SK-N-SH (cell line): ENCODE results near the gene TRNT1. TPM values are rescaled to one million over a fixed set of nuclear protein-coding genes. Genes with fewer than 3 reads are reported as not detected.

Source experiments
- CTCF ChIA-PET: fragments of 300-600, 350-600 bp; formaldehyde crosslinking; extraction: SDS; loops from one replicate; lab custom pipeline; 2021; lab: Yijun Ruan, JAX
- POLR2A ChIA-PET: fragments of 350-600 bp; sonication (Branson Sonifier 250); formaldehyde crosslinking; extraction: SDS; loops from one replicate; lab custom pipeline; 2020; ENCODE audit warnings: antibody characterized with exemption, inconsistent platforms; lab: Yijun Ruan, JAX
- DNase-seq: peaks from one replicate; pipeline ENCODE4 v3.0.0; 2012
- H2AFZ ChIP-seq: fragments of 200-600 bp; sonication (generic); 2 replicates; pipeline ENCODE4 v1.8.1; 2016; ENCODE audit warnings: antibody characterized with exemption, mild to moderate bottlenecking, low read depth
- H3F3A ChIP-seq: fragments of 200-600 bp; sonication (generic); replicated peaks from 2 replicates; pipeline ENCODE3; 2016; ENCODE audit warnings: antibody characterized with exemption, mild to moderate bottlenecking; ENCODE audit not compliant: insufficient read depth
- H3K27ac ChIP-seq, 2 experiments: fragments of 200-500 bp in 1 of 2; fragments of 200-600 bp in 1 of 2; sonication (Bioruptor generic) in 1 of 2; sonication (generic), shearing (Covaris generic) in 1 of 2; 2 replicates each; pipeline versions ENCODE4 v1.5.1 to v1.6.1; 2014 to 2016; ENCODE audit warnings: low read depth in 2 of 2, inconsistent platforms in 1 of 2, low read length in 1 of 2, mild to moderate bottlenecking in 1 of 2, mixed read lengths in 1 of 2
- H3K27me3 ChIP-seq: fragments of 200-600 bp; sonication (generic), shearing (Covaris generic); 2 replicates; pipeline ENCODE4 v1.6.1; 2016; ENCODE audit warnings: mixed run types; ENCODE audit not compliant: insufficient read depth
- H3K36me3 ChIP-seq, 2 experiments: fragments of 200-500 bp in 1 of 2; fragments of 200-600 bp in 1 of 2; sonication (Bioruptor generic) in 1 of 2; sonication (generic) in 1 of 2; replicated peaks in 1 of 2; 2 replicates each; pipeline versions ENCODE3 to v1.5.1; 2014 to 2016; ENCODE audit warnings: low read length in 1 of 2, mild to moderate bottlenecking in 1 of 2; ENCODE audit not compliant: insufficient read depth in 2 of 2, control insufficient read depth in 1 of 2
- H3K4me1 ChIP-seq, 2 experiments: fragments of 200-500 bp in 1 of 2; fragments of 200-600 bp in 1 of 2; sonication (Bioruptor generic) in 1 of 2; sonication (generic), shearing (Covaris generic) in 1 of 2; 2 replicates each; pipeline versions ENCODE4 v1.5.1 to v1.6.1; 2014 to 2016; ENCODE audit warnings: low read depth in 1 of 2, low read length in 1 of 2, mixed run types in 1 of 2; ENCODE audit not compliant: insufficient read depth in 2 of 2, control insufficient read depth in 1 of 2
- H3K4me2 ChIP-seq: fragments of 200-600 bp; sonication (generic), shearing (Covaris generic); 2 replicates; pipeline ENCODE4 v1.6.1; 2017; ENCODE audit warnings: mixed run types
- H3K4me3 ChIP-seq, 2 experiments: fragments of 200-500 bp in 1 of 2; fragments of 200-600 bp in 1 of 2; sonication (Bioruptor generic) in 1 of 2; sonication (generic), shearing (Covaris generic) in 1 of 2; 2 replicates each; pipeline versions ENCODE4 v1.5.1 to v1.8.1; 2014 to 2016; ENCODE audit warnings: low read depth in 2 of 2, inconsistent platforms in 1 of 2, low read length in 1 of 2, mild to moderate bottlenecking in 1 of 2, mixed read lengths in 1 of 2, moderate library complexity in 1 of 2
- H3K79me2 ChIP-seq: fragments of 200-600 bp; sonication (generic); 2 replicates; pipeline ENCODE4 v1.8.1; 2017; ENCODE audit warnings: mild to moderate bottlenecking; ENCODE audit not compliant: insufficient read depth
- H3K9ac ChIP-seq: fragments of 200-600 bp; sonication (generic); 2 replicates; pipeline ENCODE4 v1.6.1; 2017; ENCODE audit warnings: mixed run types
- H3K9me2 ChIP-seq: fragments of 200-600 bp; sonication (generic); 2 replicates; pipeline ENCODE4 v1.6.1; 2017; ENCODE audit warnings: mixed run types
- H3K9me3 ChIP-seq: fragments of 200-600 bp; sonication (generic); 2 replicates; pipeline ENCODE4 v1.6.1; 2017; ENCODE audit warnings: mixed run types, mild to moderate bottlenecking, moderate library complexity
- H4K20me1 ChIP-seq: fragments of 200-600 bp; sonication (generic); 2 replicates; pipeline ENCODE4 v1.6.1; 2017; ENCODE audit warnings: mild to moderate bottlenecking, mixed run types; ENCODE audit not compliant: insufficient read depth
- CHD2 ChIP-seq: fragments of 150-350 bp; IDR thresholded peaks from 2 replicates; pipeline ENCODE4 v1.6.1; 2018; ENCODE audit warnings: low read length; ENCODE audit not compliant: partially characterized antibody
- EP300 ChIP-seq, 2 experiments: IDR thresholded peaks; 2 replicates each; pipeline versions ENCODE4 v1.4.0 to v1.6.1; 2012; ENCODE audit warnings: borderline replicate concordance in 1 of 2, low read depth in 1 of 2, low read length in 1 of 2
- FOSL2 ChIP-seq: IDR thresholded peaks from 2 replicates; pipeline ENCODE4 v1.4.0; 2012; ENCODE audit warnings: low read depth, mild to moderate bottlenecking, moderate library complexity, borderline replicate concordance
- FOXJ3 ChIP-seq: sonication (generic); formaldehyde crosslinking; IDR thresholded peaks from 2 replicates; pipeline ENCODE4 v1.5.1; 2020; ENCODE audit warnings: mild to moderate bottlenecking, missing genetic modification reagents
- FOXM1 ChIP-seq: IDR thresholded peaks from 2 replicates; pipeline ENCODE4 v1.4.0; 2012; ENCODE audit warnings: low read depth, mild to moderate bottlenecking
- MEF2A ChIP-seq: IDR thresholded peaks from 2 replicates; pipeline ENCODE4 v1.4.0; 2012; ENCODE audit warnings: low read depth, borderline replicate concordance
- NFIC ChIP-seq: IDR thresholded peaks from 2 replicates; pipeline ENCODE4 v1.4.0; 2012; ENCODE audit warnings: borderline replicate concordance
- NRF1 ChIP-seq: IDR thresholded peaks from 2 replicates; pipeline ENCODE4 v1.6.1; 2012; ENCODE audit warnings: low read depth, mild to moderate bottlenecking, low read length
- RAD21 ChIP-seq: IDR thresholded peaks from 2 replicates; pipeline ENCODE4 v1.6.1; 2012; ENCODE audit warnings: mild to moderate bottlenecking, low read length
- TAF1 ChIP-seq: IDR thresholded peaks from 2 replicates; pipeline ENCODE4 v1.6.1; 2012; ENCODE audit warnings: low read depth, mild to moderate bottlenecking, low read length, moderate library complexity, borderline replicate concordance
- TCF12 ChIP-seq: IDR thresholded peaks from 2 replicates; pipeline ENCODE4 v1.4.0; 2012
- TEAD4 ChIP-seq: IDR thresholded peaks from 2 replicates; pipeline ENCODE4 v1.4.0; 2012; ENCODE audit warnings: mild to moderate bottlenecking, borderline replicate concordance; ENCODE audit not compliant: insufficient read depth
- YY1 ChIP-seq: IDR thresholded peaks from 2 replicates; pipeline ENCODE4 v1.4.0; 2012; ENCODE audit warnings: low read depth, mild to moderate bottlenecking
- WGBS: methylation state at CpG from one replicate; pipeline ENCODE4 v1.1.6; 2017; ENCODE audit warnings: low lambda C conversion rate; 5-methylcytosine and 5-hydroxymethylcytosine counted together
- polyA plus RNA-seq, 3 experiments: library from polyadenylated mRNA; depleted of rRNA; stranded (reverse); fragments of >200 nt; gene quantifications; 2 replicates each; pipeline ENCODE4 v1.2.3, GENCODE V29; 2012
- TF ChIP-seq, protein P1 (sequence below): IDR thresholded peaks from 2 replicates; pipeline ENCODE4 v1.6.1; 2012; ENCODE audit warnings: mild to moderate bottlenecking, low read depth, low read length, moderate library complexity
- TF ChIP-seq, protein P2 (sequence below): IDR thresholded peaks from 2 replicates; pipeline ENCODE4; 2012
- TF ChIP-seq, protein P3 (sequence below): fragments of 150-350 bp; IDR thresholded peaks from 2 replicates; pipeline ENCODE4 v1.6.1; 2017; ENCODE audit warnings: antibody characterized with exemption, low read length, low read depth, borderline replicate concordance
- TF ChIP-seq, protein P4 (sequence below): fragments of 200-600 bp; sonication (generic); IDR thresholded peaks from 2 replicates; pipeline ENCODE4 v1.6.1; 2017; ENCODE audit warnings: antibody characterized with exemption, mild to moderate bottlenecking, moderate library complexity
- TF ChIP-seq, protein P5 (sequence below): IDR thresholded peaks from 2 replicates; pipeline ENCODE4 v1.4.0; 2012; ENCODE audit warnings: low read depth, borderline replicate concordance

TRNT1 gene
- polyA plus RNA-seq, 1 of the 3 experiments (the other 2 are of a cell fraction) = 7.4 TPM

DNA sequence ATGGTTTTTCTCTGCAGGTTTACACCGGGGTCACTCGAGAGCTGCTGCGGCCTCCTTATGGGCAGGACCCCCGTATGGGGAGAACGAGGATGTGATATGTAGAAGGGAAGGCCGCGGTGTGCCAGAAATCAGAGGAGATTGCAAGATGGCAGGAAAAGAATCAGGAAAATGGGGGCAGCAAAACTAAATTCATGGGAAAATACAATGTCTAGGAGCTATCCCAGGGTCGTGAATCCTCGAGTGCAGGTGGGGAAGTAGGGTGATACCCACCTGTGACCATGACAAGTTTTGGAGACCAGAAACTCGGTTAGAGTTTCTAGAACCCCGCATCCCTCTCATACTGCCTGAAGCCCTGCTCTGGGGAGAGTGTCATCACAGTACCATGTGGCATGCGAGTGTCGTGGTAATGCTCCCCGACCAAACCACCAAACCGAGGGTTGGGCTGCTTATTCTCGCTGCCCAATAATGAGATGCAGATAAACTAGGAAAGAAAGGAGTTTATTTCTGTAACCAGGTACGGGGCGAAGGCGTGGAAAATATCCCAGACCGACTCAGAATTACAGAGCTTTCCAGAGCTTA is 781 bp downstream of the TRNT1 start:
- TF ChIP-seq, protein P1, sequence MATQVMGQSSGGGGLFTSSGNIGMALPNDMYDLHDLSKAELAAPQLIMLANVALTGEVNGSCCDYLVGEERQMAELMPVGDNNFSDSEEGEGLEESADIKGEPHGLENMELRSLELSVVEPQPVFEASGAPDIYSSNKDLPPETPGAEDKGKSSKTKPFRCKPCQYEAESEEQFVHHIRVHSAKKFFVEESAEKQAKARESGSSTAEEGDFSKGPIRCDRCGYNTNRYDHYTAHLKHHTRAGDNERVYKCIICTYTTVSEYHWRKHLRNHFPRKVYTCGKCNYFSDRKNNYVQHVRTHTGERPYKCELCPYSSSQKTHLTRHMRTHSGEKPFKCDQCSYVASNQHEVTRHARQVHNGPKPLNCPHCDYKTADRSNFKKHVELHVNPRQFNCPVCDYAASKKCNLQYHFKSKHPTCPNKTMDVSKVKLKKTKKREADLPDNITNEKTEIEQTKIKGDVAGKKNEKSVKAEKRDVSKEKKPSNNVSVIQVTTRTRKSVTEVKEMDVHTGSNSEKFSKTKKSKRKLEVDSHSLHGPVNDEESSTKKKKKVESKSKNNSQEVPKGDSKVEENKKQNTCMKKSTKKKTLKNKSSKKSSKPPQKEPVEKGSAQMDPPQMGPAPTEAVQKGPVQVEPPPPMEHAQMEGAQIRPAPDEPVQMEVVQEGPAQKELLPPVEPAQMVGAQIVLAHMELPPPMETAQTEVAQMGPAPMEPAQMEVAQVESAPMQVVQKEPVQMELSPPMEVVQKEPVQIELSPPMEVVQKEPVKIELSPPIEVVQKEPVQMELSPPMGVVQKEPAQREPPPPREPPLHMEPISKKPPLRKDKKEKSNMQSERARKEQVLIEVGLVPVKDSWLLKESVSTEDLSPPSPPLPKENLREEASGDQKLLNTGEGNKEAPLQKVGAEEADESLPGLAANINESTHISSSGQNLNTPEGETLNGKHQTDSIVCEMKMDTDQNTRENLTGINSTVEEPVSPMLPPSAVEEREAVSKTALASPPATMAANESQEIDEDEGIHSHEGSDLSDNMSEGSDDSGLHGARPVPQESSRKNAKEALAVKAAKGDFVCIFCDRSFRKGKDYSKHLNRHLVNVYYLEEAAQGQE = no peak
- TF ChIP-seq NRF1 (no peak), TCF12 (no peak), FOSL2 (no peak), RAD21 (no peak)
- TF ChIP-seq, protein P2, sequence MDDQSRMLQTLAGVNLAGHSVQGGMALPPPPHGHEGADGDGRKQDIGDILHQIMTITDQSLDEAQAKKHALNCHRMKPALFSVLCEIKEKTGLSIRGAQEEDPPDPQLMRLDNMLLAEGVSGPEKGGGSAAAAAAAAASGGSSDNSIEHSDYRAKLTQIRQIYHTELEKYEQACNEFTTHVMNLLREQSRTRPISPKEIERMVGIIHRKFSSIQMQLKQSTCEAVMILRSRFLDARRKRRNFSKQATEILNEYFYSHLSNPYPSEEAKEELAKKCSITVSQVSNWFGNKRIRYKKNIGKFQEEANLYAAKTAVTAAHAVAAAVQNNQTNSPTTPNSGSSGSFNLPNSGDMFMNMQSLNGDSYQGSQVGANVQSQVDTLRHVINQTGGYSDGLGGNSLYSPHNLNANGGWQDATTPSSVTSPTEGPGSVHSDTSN = no peak
- TF ChIP-seq, protein P3, sequence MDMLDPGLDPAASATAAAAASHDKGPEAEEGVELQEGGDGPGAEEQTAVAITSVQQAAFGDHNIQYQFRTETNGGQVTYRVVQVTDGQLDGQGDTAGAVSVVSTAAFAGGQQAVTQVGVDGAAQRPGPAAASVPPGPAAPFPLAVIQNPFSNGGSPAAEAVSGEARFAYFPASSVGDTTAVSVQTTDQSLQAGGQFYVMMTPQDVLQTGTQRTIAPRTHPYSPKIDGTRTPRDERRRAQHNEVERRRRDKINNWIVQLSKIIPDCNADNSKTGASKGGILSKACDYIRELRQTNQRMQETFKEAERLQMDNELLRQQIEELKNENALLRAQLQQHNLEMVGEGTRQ = no peak
- TF ChIP-seq, all 33 proteins: peak for 0
- Histone ChIP-seq H2AFZ (peak overlapping the region; percentile 54; the same call in 1 of the 2 replicates), H3F3A (peaks cover 4% of the 10 kb centered on the region), H3K9me2 (no peaks in the 10 kb centered on the region), H3K27ac (peak overlapping the region; percentile 85 to 90), H3K9me3 (no peaks in the 10 kb centered on the region), H3K79me2 (peaks cover 45% of the 10 kb centered on the region), H3K4me3 (peak overlapping the region; percentile 92), H3K4me1 (peaks cover 0 to 8% of the 10 kb centered on the region in 2 experiments; a peak in 2 of 4 replicates), H3K4me2 (peak overlapping the region; percentile 90), H3K27me3 (no peaks in the 10 kb centered on the region), H3K36me3 (peaks cover 19 to 27% of the 10 kb centered on the region in 2 experiments), H4K20me1 (no peaks in the 10 kb centered on the region), H3K9ac (peak overlapping the region; percentile 97)
- ChIA-PET POLR2A (no interaction called here), CTCF (no interaction called here)
- 18% methylated on average over 20 of the region's 20 CpGs for WGBS
- peak; percentile 41 for DNase-seq

DNA sequence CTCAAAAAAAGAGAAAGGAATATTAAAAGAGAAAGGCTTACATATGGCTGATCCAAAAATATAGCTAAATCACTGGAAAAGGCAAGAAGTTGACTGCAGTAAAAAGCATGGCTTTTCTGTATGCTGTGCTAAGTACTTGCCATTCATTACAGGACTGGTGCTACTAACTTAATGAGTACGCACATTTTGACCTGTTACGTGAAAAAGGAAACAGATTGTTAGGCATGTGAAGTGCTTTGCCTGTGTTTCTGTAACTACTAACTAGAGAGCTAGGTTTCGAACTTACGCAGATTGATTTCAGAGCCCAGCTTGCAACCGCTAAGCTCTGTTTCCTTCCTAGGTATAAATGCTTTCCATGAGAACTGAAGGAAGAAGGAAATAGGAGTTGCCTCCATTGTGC is 2.8 kb downstream of the TRNT1 start:
- 76% methylated on average over 5 of the region's 5 CpGs for WGBS
- no peaks in the 10 kb centered on the region for H3K27me3 ChIP-seq
- CTCF ChIA-PET = interaction anchor here (0.7 kb wide), 1 partner anchor 48 kb away, joined by 3 read pairs; no protein-coding TSS in a partner anchor
- no peaks in the 10 kb centered on the region for H3K9me3 ChIP-seq
- H4K20me1 ChIP-seq = 0 out of 2 replicates have a peak, but pooled peaks cover 3% of the 10 kb centered on the region
- no peak overlapping the region for H3K9ac ChIP-seq
- DNase-seq = no peak
- H3K4me2 ChIP-seq = no peak overlapping the region
- POLR2A ChIA-PET = no interaction called here
- peaks cover 4% of the 10 kb centered on the region for H3F3A ChIP-seq
- H3K36me3 ChIP-seq = peaks cover 29 to 44% of the 10 kb centered on the region in 2 experiments
- H3K79me2 ChIP-seq = peaks cover 64% of the 10 kb centered on the region
- no peaks in the 10 kb centered on the region for H3K9me2 ChIP-seq
- H3K4me1 ChIP-seq = peaks cover 0 to 8% of the 10 kb centered on the region in 2 experiments; a peak in 2 of 4 replicates
- H2AFZ ChIP-seq = no peak overlapping the region
- H3K27ac ChIP-seq = no peak overlapping the region
- H3K4me3 ChIP-seq = no peak overlapping the region
- TF ChIP-seq EP300 (IDR thresholded peaks at IDR 0.05; ENCODE audit: borderline replicate concordance in 1 of 2, low read depth in 1 of 2, low read length in 1 of 2) (no peak), TEAD4 (no peak), NFIC (no peak), TAF1 (no peak), FOXM1 (no peak), YY1 (no peak), FOXJ3 (no peak), CHD2 (no peak), MEF2A (no peak), RAD21 (no peak)
- TF ChIP-seq, protein P4, sequence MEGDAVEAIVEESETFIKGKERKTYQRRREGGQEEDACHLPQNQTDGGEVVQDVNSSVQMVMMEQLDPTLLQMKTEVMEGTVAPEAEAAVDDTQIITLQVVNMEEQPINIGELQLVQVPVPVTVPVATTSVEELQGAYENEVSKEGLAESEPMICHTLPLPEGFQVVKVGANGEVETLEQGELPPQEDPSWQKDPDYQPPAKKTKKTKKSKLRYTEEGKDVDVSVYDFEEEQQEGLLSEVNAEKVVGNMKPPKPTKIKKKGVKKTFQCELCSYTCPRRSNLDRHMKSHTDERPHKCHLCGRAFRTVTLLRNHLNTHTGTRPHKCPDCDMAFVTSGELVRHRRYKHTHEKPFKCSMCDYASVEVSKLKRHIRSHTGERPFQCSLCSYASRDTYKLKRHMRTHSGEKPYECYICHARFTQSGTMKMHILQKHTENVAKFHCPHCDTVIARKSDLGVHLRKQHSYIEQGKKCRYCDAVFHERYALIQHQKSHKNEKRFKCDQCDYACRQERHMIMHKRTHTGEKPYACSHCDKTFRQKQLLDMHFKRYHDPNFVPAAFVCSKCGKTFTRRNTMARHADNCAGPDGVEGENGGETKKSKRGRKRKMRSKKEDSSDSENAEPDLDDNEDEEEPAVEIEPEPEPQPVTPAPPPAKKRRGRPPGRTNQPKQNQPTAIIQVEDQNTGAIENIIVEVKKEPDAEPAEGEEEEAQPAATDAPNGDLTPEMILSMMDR = no peak
- TF ChIP-seq, protein P5, sequence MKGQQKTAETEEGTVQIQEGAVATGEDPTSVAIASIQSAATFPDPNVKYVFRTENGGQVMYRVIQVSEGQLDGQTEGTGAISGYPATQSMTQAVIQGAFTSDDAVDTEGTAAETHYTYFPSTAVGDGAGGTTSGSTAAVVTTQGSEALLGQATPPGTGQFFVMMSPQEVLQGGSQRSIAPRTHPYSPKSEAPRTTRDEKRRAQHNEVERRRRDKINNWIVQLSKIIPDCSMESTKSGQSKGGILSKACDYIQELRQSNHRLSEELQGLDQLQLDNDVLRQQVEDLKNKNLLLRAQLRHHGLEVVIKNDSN = no peak
